ENCODE results near the gene CLDN3. TPM values are rescaled to one million over a fixed set of nuclear protein-coding genes. Genes with fewer than 3 reads are reported as not detected.

Gene CLDN3
- total and polyA plus RNA-seq, 9 of the 15 experiments (the other 6 are each of a cell fraction or from before 2014, with no cell fraction given): 0.29 TPM; not detected in 8

DNA sequence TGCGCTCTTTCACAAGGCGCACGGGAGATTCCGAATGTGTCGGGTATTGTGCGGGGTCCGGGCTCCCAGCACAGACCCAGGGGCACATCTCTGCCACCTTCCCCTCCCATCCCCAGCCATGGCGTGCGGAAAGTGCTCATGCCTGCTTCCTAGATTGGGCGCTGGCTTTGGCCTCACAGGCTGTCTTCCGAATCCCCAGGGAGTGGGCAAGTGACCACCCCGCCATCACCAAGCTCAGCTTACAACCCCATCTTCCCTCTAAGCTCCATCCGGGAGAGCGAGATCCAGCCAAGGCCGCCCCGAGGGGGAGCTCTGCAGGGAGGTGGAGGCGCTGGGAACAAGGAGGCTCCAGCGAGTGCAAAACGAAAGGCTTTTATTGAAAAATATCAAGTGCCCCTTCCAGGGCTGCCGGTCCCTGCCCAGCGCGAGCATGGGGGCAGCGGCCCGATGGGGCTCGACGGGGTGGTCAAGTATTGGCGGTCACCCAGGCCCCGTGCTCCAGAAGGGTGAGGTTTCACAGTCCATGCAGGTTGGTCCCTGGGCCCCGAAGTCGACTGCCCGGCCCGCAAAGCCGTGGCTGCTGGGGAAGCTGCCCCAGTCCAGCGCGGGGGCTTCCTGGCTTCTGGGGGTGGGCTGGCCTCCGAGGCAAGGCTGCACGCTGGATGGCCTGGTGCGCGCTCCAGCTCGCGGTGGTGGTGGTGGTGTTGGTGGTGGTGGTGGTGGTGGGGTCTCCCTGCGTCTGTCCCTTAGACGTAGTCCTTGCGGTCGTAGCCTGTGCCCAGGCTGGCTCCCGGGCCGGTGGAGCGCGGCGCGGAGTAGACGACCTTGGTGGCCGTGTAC is 1.2 kb downstream of the CLDN3 start:
- TF ChIP-seq HMGN3 (IDR thresholded peaks at IDR 0.05; ENCODE audit: borderline replicate concordance, extremely low read depth, insufficient read length, low read depth, low read length) (peak; percentile 27), DMBX1 (CRISPR knock-in tag; IDR thresholded peaks at IDR 0.05; ENCODE audit: borderline replicate concordance) (no peak)
- ChIA-PET POLR2A (interaction anchor here (0.7 kb wide), 1 partner anchor 175 kb away, joined by 3 read pairs; no protein-coding TSS in a partner anchor), CTCF (ENCODE audit: low intra/inter-chr PET ratio) (no interaction called here)
- WGBS (ENCODE audit: insufficient coverage, low coverage, missing lambda C conversion rate): 86% methylated on average over 42 of the region's 53 CpGs
- peaks cover 0 to 22% of the 10 kb centered on the region in 2 experiments; a peak in 3 of 5 replicates for H3K4me1 ChIP-seq (replicated peaks in 1 of 2; ENCODE audit: control insufficient read depth in 2 of 2, insufficient read depth in 2 of 2, low read length in 2 of 2)
- H3K4me2 ChIP-seq (ENCODE audit: insufficient read depth, low read length): no peak overlapping the region
- intact Hi-C loops (cut with micrococcal nuclease) (no loop called here), in situ Hi-C loops (cut with MboI) (no loop called here)
- FAIRE-seq (no peak), DNase-seq (ENCODE audit: extremely low read depth in 1 of 4, low spot score in 3 of 4) (peak in 1 of 4 experiments; percentile 4), ATAC-seq (no peak)
- H3K79me2 ChIP-seq (ENCODE audit: control insufficient read depth, insufficient read depth, low read length): no peaks in the 10 kb centered on the region
- BruUV-seq (replicated peaks): no TSS peak
- H3K27me3 ChIP-seq (ENCODE audit: control insufficient read depth in 2 of 2, insufficient read depth in 2 of 2, low read length in 2 of 2): no peaks in the 10 kb centered on the region
- no peak overlapping the region for H3K4me3 ChIP-seq
- no peaks in the 10 kb centered on the region for H3K36me3 ChIP-seq (ENCODE audit: control insufficient read depth, insufficient read depth, low read length)
- no peaks in the 10 kb centered on the region for H3K9me1 ChIP-seq (ENCODE audit: control insufficient read depth, insufficient read depth, low read length)
- H3K9me3 ChIP-seq (replicated peaks; ENCODE audit: control insufficient read depth, insufficient read depth, low read depth, low read length): no peaks in the 10 kb centered on the region
- H2AFZ ChIP-seq (ENCODE audit: low read depth, low read length): no peak overlapping the region
- H4K20me1 ChIP-seq (replicated peaks; ENCODE audit: control insufficient read depth, insufficient read depth, low read length): no peaks in the 10 kb centered on the region
- no peak overlapping the region for H3K27ac ChIP-seq (ENCODE audit: extremely low read depth, low read depth, low read length)
- H3K9ac ChIP-seq (ENCODE audit: insufficient read depth in 1 of 2, low read depth in 2 of 2, low read length in 2 of 2): no peak overlapping the region

DNA sequence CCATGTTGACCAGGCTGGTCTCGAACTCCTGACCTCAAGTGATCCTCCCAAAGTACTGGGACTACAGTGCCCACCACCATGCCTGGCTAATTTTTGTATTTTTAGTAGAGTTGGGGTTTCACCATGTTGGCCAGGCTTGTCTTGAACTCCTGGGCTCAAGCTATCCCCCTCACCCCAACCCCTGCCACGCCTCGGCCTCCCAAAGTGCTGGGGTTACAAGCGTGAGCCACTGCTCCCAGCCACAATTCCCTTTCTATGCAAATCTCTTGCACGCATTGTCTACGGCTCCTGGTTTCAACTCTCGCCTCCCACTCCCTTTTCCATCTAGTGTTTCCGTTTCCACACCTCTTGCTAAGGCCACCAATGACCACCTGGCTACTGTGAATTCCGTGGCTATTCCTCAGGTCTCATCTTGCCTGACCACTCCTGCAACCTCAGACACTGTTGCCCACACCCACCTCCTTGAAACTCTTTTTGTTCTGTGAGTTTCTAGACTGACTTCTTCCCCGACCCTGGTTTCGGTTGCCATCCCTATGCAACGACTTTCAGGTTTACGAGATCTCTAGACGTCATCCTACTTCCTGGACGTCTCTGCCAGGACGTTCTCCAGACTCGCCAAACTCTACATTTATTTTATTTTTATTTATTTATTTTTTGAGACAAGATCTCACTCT is 3.4 kb downstream of the CLDN3 start:
- no TSS peak for BruUV-seq (replicated peaks)
- Histone ChIP-seq H3K9ac (ENCODE audit: insufficient read depth in 1 of 2, low read depth in 2 of 2, low read length in 2 of 2) (peak overlapping the region in 1 of 2 experiments; percentile 41; a peak in 1 of 4 replicates), H3K27me3 (ENCODE audit: control insufficient read depth in 2 of 2, insufficient read depth in 2 of 2, low read length in 2 of 2) (no peaks in the 10 kb centered on the region), H3K9me3 (replicated peaks; ENCODE audit: control insufficient read depth, insufficient read depth, low read depth, low read length) (no peaks in the 10 kb centered on the region), H3K4me1 (replicated peaks in 1 of 2; ENCODE audit: control insufficient read depth in 2 of 2, insufficient read depth in 2 of 2, low read length in 2 of 2) (peaks cover 0 to 22% of the 10 kb centered on the region in 2 experiments; a peak in 3 of 5 replicates), H3K36me3 (ENCODE audit: control insufficient read depth, insufficient read depth, low read length) (no peaks in the 10 kb centered on the region), H2AFZ (ENCODE audit: low read depth, low read length) (no peak overlapping the region), H3K4me2 (ENCODE audit: insufficient read depth, low read length) (no peak overlapping the region), H3K4me3 (no peak overlapping the region), H3K27ac (ENCODE audit: extremely low read depth, low read depth, low read length) (no peak overlapping the region), H4K20me1 (replicated peaks; ENCODE audit: control insufficient read depth, insufficient read depth, low read length) (0 out of 2 replicates have a peak, but pooled peaks cover 6% of the 10 kb centered on the region), H3K9me1 (ENCODE audit: control insufficient read depth, insufficient read depth, low read length) (no peaks in the 10 kb centered on the region), H3K79me2 (ENCODE audit: control insufficient read depth, insufficient read depth, low read length) (no peaks in the 10 kb centered on the region)
- ATAC-seq (no peak), FAIRE-seq (no peak), DNase-seq (ENCODE audit: extremely low read depth in 1 of 4, low spot score in 3 of 4) (no peak)
- in situ Hi-C loops (cut with MboI): no loop called here
- TF ChIP-seq LARP7 (IDR thresholded peaks at IDR 0.05) (no peak), MIER1 (IDR thresholded peaks at IDR 0.05; ENCODE audit: low read depth) (peak; percentile 83)
- WGBS (ENCODE audit: insufficient coverage, low coverage, missing lambda C conversion rate): 53% methylated on average over 17 of the region's 17 CpGs
- CTCF ChIA-PET (ENCODE audit: low intra/inter-chr PET ratio): no interaction called here
- intact Hi-C loops (cut with micrococcal nuclease): no loop called here
- POLR2A ChIA-PET: no interaction called here
